Activated CD4-positive, alpha-beta T cell treated with anti-CD3 and anti-CD28 coated beads, Interleukin-2, amount 50 U/mL, for 24 hours (primary cell): ENCODE data around the gene SERF2.
"Not testable (repeated sequence)": the region's sequence is repeated elsewhere in the genome, so short reads cannot be mapped to it uniquely, and the experiment has no call there.

ENCODE experiments used
- DNase-seq, 2 donors: peaks; one replicate each; pipeline ENCODE4 v3.0.0-alpha.2; 2020; ENCODE audit warnings: low read depth in 1 of 2, low spot score in 1 of 2

The SERF2 gene

DNA sequence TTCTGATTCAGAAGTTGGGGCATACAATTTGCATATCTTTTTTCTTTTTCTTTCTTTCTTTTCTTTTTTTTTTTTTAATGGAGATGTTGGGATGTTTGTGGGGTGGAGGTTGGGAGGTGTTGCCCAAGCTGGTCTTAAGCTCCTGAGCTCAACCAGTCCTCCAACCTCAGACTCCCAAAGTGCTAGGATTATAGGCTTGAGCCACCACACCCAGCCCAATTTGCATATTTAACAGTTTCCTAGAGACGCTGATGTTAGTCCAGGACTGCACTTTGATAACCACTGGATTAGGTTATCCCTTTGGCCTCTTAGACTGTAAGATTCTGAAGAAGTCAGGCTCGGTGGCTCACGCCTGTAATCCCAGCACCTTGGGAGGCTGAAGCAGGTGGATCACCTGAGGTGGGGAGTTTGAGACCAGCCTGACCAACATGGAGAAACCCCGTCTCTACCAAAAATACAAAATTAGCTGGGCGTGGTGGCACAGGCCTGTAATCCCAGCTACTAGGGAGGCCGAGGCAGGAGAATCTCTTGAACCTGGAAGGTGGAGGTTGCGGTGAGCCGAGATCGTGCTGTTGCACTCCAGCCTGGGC, 37.9 kb downstream of the SERF2 start:
- not testable (repeated sequence) for DNase-seq

DNA sequence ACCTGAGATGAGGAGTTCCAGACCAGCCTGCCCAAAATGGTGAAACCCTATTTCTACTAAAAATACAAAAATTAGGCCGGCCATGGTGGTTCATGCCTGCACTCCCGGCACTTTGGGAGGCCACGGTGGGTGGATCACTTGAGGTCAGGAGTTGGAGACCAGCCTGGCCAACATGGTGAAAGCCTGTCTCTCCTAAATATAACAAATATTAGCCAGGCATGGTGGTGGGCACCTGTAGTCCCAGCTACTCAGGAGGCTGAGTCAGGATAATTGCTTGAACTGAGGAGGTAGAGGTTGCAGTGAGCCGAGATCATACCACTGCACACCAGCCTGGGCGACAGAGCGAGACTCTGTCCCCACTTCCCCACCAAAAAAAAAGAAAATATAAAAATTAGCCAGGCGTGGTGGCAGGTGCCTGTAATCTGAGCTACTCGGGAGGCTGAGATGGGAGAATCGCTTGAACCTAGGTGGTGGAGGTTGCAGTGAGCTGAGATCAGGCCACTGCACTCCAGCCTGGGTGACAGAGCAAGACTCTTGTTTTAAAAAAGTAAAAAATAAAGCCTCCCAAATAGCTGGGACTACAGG, 38.7 kb downstream of the SERF2 start:
- not testable (repeated sequence) for DNase-seq

DNA sequence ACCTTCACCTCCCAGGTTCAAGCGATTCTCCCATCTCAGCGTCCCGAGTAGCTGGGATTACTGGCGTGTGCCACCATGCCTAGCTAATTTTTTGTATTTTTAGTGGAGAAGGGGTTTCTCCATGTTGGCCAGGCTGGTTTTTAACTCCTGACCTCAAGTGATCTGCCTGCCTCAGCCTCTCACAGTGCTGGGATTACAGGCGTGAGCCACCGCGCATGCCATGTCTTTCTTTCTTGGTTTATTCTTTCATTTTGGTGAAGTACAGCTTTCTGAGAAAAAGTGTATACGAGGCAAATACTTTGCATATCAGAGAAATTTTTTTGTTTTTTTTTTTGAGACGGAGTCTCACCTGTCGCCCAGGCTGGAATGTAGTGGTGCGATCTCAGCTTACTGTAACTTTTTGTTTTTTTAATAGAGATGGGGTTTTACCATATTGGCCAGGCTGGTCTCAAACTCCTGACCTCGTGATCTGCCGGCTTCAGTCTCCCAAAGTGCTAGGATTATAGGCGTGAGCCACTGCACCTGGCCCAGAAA, 39.5 kb downstream of the SERF2 start:
- not testable (repeated sequence) for DNase-seq

DNA sequence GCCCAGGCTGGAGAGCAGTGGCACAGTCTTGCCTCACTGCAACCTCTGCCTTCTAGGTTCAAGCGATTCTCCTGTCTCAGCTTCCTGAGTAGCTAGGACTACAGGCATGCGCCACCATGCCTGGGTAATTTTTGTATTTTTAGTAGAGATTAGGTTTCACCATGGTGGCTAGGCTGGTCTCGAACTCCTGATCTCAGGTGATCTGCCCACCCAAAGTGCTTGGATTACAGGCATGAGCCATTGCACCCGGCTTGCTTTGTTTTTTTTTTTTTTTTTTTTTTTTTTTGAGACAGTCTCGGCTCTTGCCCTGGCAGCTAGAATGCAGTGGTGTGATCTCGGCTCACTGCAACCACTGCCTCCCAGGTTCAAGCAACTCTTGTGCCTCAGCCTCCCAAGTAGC, 40.4 kb downstream of the SERF2 start:
- not testable (repeated sequence) for DNase-seq

DNA sequence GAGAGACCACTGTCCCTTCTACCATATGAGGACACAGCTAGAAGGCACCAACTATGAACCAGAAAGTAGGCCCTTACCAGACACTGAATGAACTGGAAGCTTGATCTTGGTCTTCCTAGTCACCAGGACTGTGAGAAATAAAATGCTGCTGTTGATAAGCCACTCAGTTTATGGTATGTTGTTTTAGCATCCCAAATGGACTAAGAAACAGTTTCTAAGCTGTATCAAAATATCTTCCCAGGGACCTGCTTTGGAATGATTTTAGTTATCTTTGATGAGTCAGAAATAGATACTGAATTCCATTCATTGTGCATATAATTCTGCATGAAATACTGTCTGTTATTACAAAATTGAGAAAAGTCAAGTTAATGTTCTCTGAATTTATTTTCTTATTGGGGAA, 53.3 kb downstream of the SERF2 start:
- DNase-seq, result no peak
